ENCODE data around the gene HELZ.

DNA sequence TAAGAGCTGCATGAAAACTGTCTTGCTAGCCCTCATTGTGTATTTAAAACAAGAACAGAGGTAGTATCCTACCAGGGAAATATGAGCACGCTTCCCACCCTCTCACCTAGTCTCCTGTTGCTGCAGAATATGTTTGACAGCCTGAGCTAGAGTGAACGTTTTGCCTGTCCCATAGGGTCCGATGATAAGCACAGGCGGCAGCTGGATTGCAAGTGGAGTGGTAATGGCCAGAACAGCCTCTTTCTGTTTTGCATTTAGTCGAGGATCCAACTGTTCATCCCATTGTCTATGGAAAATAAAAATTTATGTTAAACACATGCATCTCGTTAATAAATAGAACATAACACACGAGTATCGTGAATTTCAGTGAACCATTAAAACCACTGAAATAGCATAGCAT is 84.2 kb downstream of the HELZ start:
- TF ChIP-seq, protein P1, sequence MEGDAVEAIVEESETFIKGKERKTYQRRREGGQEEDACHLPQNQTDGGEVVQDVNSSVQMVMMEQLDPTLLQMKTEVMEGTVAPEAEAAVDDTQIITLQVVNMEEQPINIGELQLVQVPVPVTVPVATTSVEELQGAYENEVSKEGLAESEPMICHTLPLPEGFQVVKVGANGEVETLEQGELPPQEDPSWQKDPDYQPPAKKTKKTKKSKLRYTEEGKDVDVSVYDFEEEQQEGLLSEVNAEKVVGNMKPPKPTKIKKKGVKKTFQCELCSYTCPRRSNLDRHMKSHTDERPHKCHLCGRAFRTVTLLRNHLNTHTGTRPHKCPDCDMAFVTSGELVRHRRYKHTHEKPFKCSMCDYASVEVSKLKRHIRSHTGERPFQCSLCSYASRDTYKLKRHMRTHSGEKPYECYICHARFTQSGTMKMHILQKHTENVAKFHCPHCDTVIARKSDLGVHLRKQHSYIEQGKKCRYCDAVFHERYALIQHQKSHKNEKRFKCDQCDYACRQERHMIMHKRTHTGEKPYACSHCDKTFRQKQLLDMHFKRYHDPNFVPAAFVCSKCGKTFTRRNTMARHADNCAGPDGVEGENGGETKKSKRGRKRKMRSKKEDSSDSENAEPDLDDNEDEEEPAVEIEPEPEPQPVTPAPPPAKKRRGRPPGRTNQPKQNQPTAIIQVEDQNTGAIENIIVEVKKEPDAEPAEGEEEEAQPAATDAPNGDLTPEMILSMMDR (IDR thresholded peaks at IDR 0.05): no peak
- TF ChIP-seq POLR2A (IDR thresholded peaks at IDR 0.05): no peak

All from ovary (tissue), 3 donors.